ENCODE results near the gene GPHB5.
A peak's percentile ranks its signal among the peaks of the same experiment; 100 is the strongest.

The GPHB5 gene

GRCh38 chr14:63295231-63295685, 23.5 kb downstream of the GPHB5 start:
- WGBS (ENCODE audit: extremely low coverage, insufficient coverage, insufficient read length): no CpG with 5 or more reads among the region's 8 CpGs

GRCh38 chr14:63292805-63293204, 25.9 kb downstream of the GPHB5 start:
- Histone ChIP-seq H4K12ac (ENCODE audit: low read depth, low read length) (no peak overlapping the region), H2AK5ac (ENCODE audit: low read length) (no peak overlapping the region), H3K18ac (ENCODE audit: low read length) (no peak overlapping the region), H2BK5ac (ENCODE audit: low read depth, low read length, poor library complexity) (no peak overlapping the region), H4K91ac (ENCODE audit: low read depth, low read length) (no peak overlapping the region), H3K79me1 (ENCODE audit: low read length) (no peaks in the 10 kb centered on the region), H2BK12ac (ENCODE audit: low read length) (no peak overlapping the region), H3K27ac (ENCODE audit: low read depth, low read length) (no peak overlapping the region), H2BK120ac (ENCODE audit: insufficient read depth, low read length, poor library complexity) (no peak overlapping the region), H3K14ac (ENCODE audit: low read length) (no peak overlapping the region), H3K27me3 (ENCODE audit: insufficient read depth, low read length) (no peaks in the 10 kb centered on the region), H4K8ac (ENCODE audit: low read depth, low read length) (no peak overlapping the region), H3K4me2 (ENCODE audit: low read length) (no peak overlapping the region), H3K9ac (ENCODE audit: low read length) (no peak overlapping the region), H3K4me3 (ENCODE audit: low read depth, low read length) (no peak overlapping the region), H3K23ac (ENCODE audit: low read length) (no peak overlapping the region), H3K79me2 (ENCODE audit: control insufficient read depth, insufficient read depth, low read length, poor library complexity) (no peaks in the 10 kb centered on the region), H3K4me1 (ENCODE audit: control insufficient read depth in 1 of 2, insufficient read depth in 2 of 2, low read length in 2 of 2) (peaks cover 3 to 5% of the 10 kb centered on the region in 2 experiments), H2AFZ (ENCODE audit: insufficient read depth, low read length, poor library complexity) (no peak overlapping the region), H3K9me3 (ENCODE audit: insufficient read depth, low read depth, low read length) (no peaks in the 10 kb centered on the region), H3K36me3 (ENCODE audit: control insufficient read depth in 1 of 2, insufficient read depth in 2 of 2, low read length in 2 of 2) (no peaks in the 10 kb centered on the region), H3K4ac (ENCODE audit: low read depth, low read length) (no peak overlapping the region)
- no peak for DNase-seq
- WGBS (ENCODE audit: extremely low coverage, insufficient coverage, insufficient read length): no CpG with 5 or more reads among the region's 2 CpGs

More at GRCh38 chr14:63295231-63295685, 23.5 kb downstream of the GPHB5 start:
- Histone ChIP-seq H4K12ac (ENCODE audit: low read depth, low read length) (no peak overlapping the region), H3K4me2 (ENCODE audit: low read length) (no peak overlapping the region), H3K18ac (ENCODE audit: low read length) (no peak overlapping the region), H3K27me3 (ENCODE audit: insufficient read depth, low read length) (no peaks in the 10 kb centered on the region), H3K14ac (ENCODE audit: low read length) (no peak overlapping the region), H2BK120ac (ENCODE audit: insufficient read depth, low read length, poor library complexity) (no peak overlapping the region), H4K8ac (ENCODE audit: low read depth, low read length) (no peak overlapping the region), H3K79me1 (ENCODE audit: low read length) (no peaks in the 10 kb centered on the region), H2BK12ac (ENCODE audit: low read length) (no peak overlapping the region), H3K4me3 (ENCODE audit: low read depth, low read length) (no peak overlapping the region), H3K4ac (ENCODE audit: low read depth, low read length) (no peak overlapping the region), H4K91ac (ENCODE audit: low read depth, low read length) (no peak overlapping the region), H3K23ac (ENCODE audit: low read length) (no peak overlapping the region), H2AK5ac (ENCODE audit: low read length) (no peak overlapping the region), H2AFZ (ENCODE audit: insufficient read depth, low read length, poor library complexity) (no peak overlapping the region), H3K4me1 (ENCODE audit: control insufficient read depth in 1 of 2, insufficient read depth in 2 of 2, low read length in 2 of 2) (peaks cover 3 to 5% of the 10 kb centered on the region in 2 experiments), H3K79me2 (ENCODE audit: control insufficient read depth, insufficient read depth, low read length, poor library complexity) (no peaks in the 10 kb centered on the region), H3K9me3 (ENCODE audit: insufficient read depth, low read depth, low read length) (no peaks in the 10 kb centered on the region), H2BK5ac (ENCODE audit: low read depth, low read length, poor library complexity) (no peak overlapping the region), H3K27ac (ENCODE audit: low read depth, low read length) (no peak overlapping the region), H3K9ac (ENCODE audit: low read length) (no peak overlapping the region), H3K36me3 (ENCODE audit: control insufficient read depth in 1 of 2, insufficient read depth in 2 of 2, low read length in 2 of 2) (no peaks in the 10 kb centered on the region)
- no peak for DNase-seq

- Histone ChIP-seq H3K14ac (ENCODE audit: low read length) (no peak overlapping the region), H3K27ac (ENCODE audit: low read depth, low read length) (peak overlapping the region; percentile 18), H3K4me3 (ENCODE audit: low read depth, low read length) (no peak overlapping the region), H3K4ac (ENCODE audit: low read depth, low read length) (no peak overlapping the region), H4K91ac (ENCODE audit: low read depth, low read length) (no peak overlapping the region), H4K8ac (ENCODE audit: low read depth, low read length) (no peak overlapping the region), H2BK12ac (ENCODE audit: low read length) (no peak overlapping the region), H3K23ac (ENCODE audit: low read length) (no peak overlapping the region), H2AFZ (ENCODE audit: insufficient read depth, low read length, poor library complexity) (no peak overlapping the region), H3K4me1 (ENCODE audit: control insufficient read depth in 1 of 2, insufficient read depth in 2 of 2, low read length in 2 of 2) (peaks cover 3 to 5% of the 10 kb centered on the region in 2 experiments), H2BK120ac (ENCODE audit: insufficient read depth, low read length, poor library complexity) (no peak overlapping the region), H3K18ac (ENCODE audit: low read length) (no peak overlapping the region), H3K27me3 (ENCODE audit: insufficient read depth, low read length) (no peaks in the 10 kb centered on the region), H3K4me2 (ENCODE audit: low read length) (no peak overlapping the region), H3K79me2 (ENCODE audit: control insufficient read depth, insufficient read depth, low read length, poor library complexity) (no peaks in the 10 kb centered on the region), H2BK5ac (ENCODE audit: low read depth, low read length, poor library complexity) (no peak overlapping the region), H3K79me1 (ENCODE audit: low read length) (no peaks in the 10 kb centered on the region), H3K36me3 (ENCODE audit: control insufficient read depth in 1 of 2, insufficient read depth in 2 of 2, low read length in 2 of 2) (no peaks in the 10 kb centered on the region), H2AK5ac (ENCODE audit: low read length) (no peak overlapping the region), H3K9me3 (ENCODE audit: insufficient read depth, low read depth, low read length) (no peaks in the 10 kb centered on the region), H4K12ac (ENCODE audit: low read depth, low read length) (no peak overlapping the region), H3K9ac (ENCODE audit: low read length) (no peak overlapping the region)
- no CpG with 5 or more reads among the region's 12 CpGs for WGBS (ENCODE audit: extremely low coverage, insufficient coverage, insufficient read length)
- peak in 1 of 2 donors; percentile 33 for DNase-seq
These were observed 27.8 kb downstream of the GPHB5 start for GRCh38 chr14:63290741-63291430.

- Histone ChIP-seq H3K36me3 (ENCODE audit: control insufficient read depth in 1 of 2, insufficient read depth in 2 of 2, low read length in 2 of 2) (no peaks in the 10 kb centered on the region), H3K9me3 (ENCODE audit: insufficient read depth, low read depth, low read length) (no peaks in the 10 kb centered on the region), H3K4me3 (ENCODE audit: low read depth, low read length) (no peak overlapping the region), H2AK5ac (ENCODE audit: low read length) (no peak overlapping the region), H3K9ac (ENCODE audit: low read length) (no peak overlapping the region), H3K27me3 (ENCODE audit: insufficient read depth, low read length) (no peaks in the 10 kb centered on the region), H4K8ac (ENCODE audit: low read depth, low read length) (no peak overlapping the region), H2BK5ac (ENCODE audit: low read depth, low read length, poor library complexity) (no peak overlapping the region), H3K27ac (ENCODE audit: low read depth, low read length) (no peak overlapping the region), H4K91ac (ENCODE audit: low read depth, low read length) (no peak overlapping the region), H2BK120ac (ENCODE audit: insufficient read depth, low read length, poor library complexity) (no peak overlapping the region), H3K4me1 (ENCODE audit: control insufficient read depth in 1 of 2, insufficient read depth in 2 of 2, low read length in 2 of 2) (peaks cover 3 to 7% of the 10 kb centered on the region in 2 experiments), H3K4ac (ENCODE audit: low read depth, low read length) (no peak overlapping the region), H3K14ac (ENCODE audit: low read length) (no peak overlapping the region), H3K4me2 (ENCODE audit: low read length) (no peak overlapping the region), H4K12ac (ENCODE audit: low read depth, low read length) (no peak overlapping the region), H3K23ac (ENCODE audit: low read length) (no peak overlapping the region), H3K79me1 (ENCODE audit: low read length) (no peaks in the 10 kb centered on the region), H3K79me2 (ENCODE audit: control insufficient read depth, insufficient read depth, low read length, poor library complexity) (no peaks in the 10 kb centered on the region), H2AFZ (ENCODE audit: insufficient read depth, low read length, poor library complexity) (no peak overlapping the region), H2BK12ac (ENCODE audit: low read length) (no peak overlapping the region), H3K18ac (ENCODE audit: low read length) (no peak overlapping the region)
- no CpG with 5 or more reads among the region's 1 CpG for WGBS (ENCODE audit: extremely low coverage, insufficient coverage, insufficient read length)
- DNase-seq: no peak
These were observed 29.9 kb downstream of the GPHB5 start for GRCh38 chr14:63288853-63289252.

Data from trophoblast cell (in vitro differentiated cells and primary cell).